Stomach (tissue), 9 donors: ENCODE results near the gene PTPRD. TPM values are rescaled to one million over a fixed set of nuclear protein-coding genes. Genes with fewer than 3 reads are reported as not detected.

Experiments
- DNase-seq, 2 donors: peaks; one replicate each; pipeline versions ENCODE4 v3.0.0 to v3.0.0-alpha.2; 2013 to 2019
- H3K27ac ChIP-seq, 5 donors: fragments of 200-600 bp in 4 of 5; sonication (generic) in 4 of 5; one replicate each; pipeline ENCODE4 v1.5.1; 2013 to 2019; ENCODE audit warnings: mild to moderate bottlenecking in 1 of 5, moderate library complexity in 1 of 5
- H3K27me3 ChIP-seq, 3 donors: fragments of 200-600 bp; sonication (generic); one replicate each; pipeline ENCODE4 v1.5.1; 2017 to 2019; ENCODE audit warnings: mixed run types in 1 of 3
- H3K36me3 ChIP-seq, 4 donors: fragments of 200-600 bp; sonication (generic); 1 replicate in 3 of 4; 2 replicates in 1 of 4; pipeline ENCODE4 v1.5.1; 2016 to 2019
- H3K4me1 ChIP-seq, 4 donors: fragments of 200-600 bp; sonication (generic); one replicate each; pipeline ENCODE4 v1.5.1; 2016 to 2019
- H3K4me3 ChIP-seq, 4 donors: fragments of 200-600 bp; sonication (generic) in 3 of 4; one replicate each; pipeline ENCODE4 v1.5.1; 2016 to 2019; ENCODE audit warnings: mild to moderate bottlenecking in 1 of 4
- H3K9me3 ChIP-seq, 4 donors: fragments of 200-600 bp; sonication (generic); one replicate each; pipeline ENCODE4 v1.5.1; 2016 to 2019
- EP300 ChIP-seq: sonication (generic); formaldehyde crosslinking; IDR thresholded peaks from one replicate; pipeline ENCODE4 v1.6.1; 2017; ENCODE audit warnings: antibody characterized with exemption
- POLR2A ChIP-seq, 4 donors: fragments of 450-650 bp; IDR thresholded peaks; one replicate each; pipeline ENCODE4 v1.6.1; 2016; ENCODE audit warnings: antibody characterized with exemption in 4 of 4, control low read depth in 2 of 4, mild to moderate bottlenecking in 1 of 4, moderate library complexity in 1 of 4
- POLR2AphosphoS5 ChIP-seq, 3 donors: sonication (generic); formaldehyde crosslinking; IDR thresholded peaks; one replicate each; pipeline ENCODE4 v1.6.1; 2016; ENCODE audit warnings: antibody characterized with exemption in 3 of 3
- WGBS, 5 donors: extraction: QIAGEN DNeasy Blood & Tissue Kit in 3 of 5; methylation state at CpG; one replicate each; pipeline versions ENCODE4 v1.1.5 to v1.1.7; 2013 to 2018; 5-methylcytosine and 5-hydroxymethylcytosine counted together
- intact Hi-C: fragments of 100-400 bp; cut with DNase I; formaldehyde crosslinking; loops from one replicate; pipeline ENCODE4 v1.15.1; 2023; ENCODE audit warnings: low total_unique reads
- polyA plus RNA-seq, 3 donors: library from polyadenylated mRNA; stranded (reverse); fragments of 200-250 nt; gene quantifications; one replicate each; pipeline ENCODE4 v1.2.3, GENCODE V29; 2013
- total RNA-seq, 5 donors: library from RNA; depleted of rRNA; stranded (reverse); fragments of >200 nt; gene quantifications; one replicate each; pipeline versions ENCODE4 v1.1.0 to v1.2.3, GENCODE V29; 2014 to 2016
- TF ChIP-seq, protein P1 (sequence below), 7 experiments: fragments of 450-650 bp in 4 of 7; fragments of 200-600 bp in 3 of 7; sonication (generic) in 3 of 7; IDR thresholded peaks; one replicate each; pipeline ENCODE4 v1.5.1; 2016 to 2019; ENCODE audit warnings: antibody characterized with exemption in 7 of 7, control low read depth in 2 of 7, mild to moderate bottlenecking in 1 of 7
- donor health status: healthy with polysubstance abuse.
- donor health status: Bipolar disorder and iron deficiency.
- donor health status: healthy.

Gene PTPRD
- total and polyA plus RNA-seq, 8 donors: 0.12 to 53.1 (median 1.2) TPM

DNA sequence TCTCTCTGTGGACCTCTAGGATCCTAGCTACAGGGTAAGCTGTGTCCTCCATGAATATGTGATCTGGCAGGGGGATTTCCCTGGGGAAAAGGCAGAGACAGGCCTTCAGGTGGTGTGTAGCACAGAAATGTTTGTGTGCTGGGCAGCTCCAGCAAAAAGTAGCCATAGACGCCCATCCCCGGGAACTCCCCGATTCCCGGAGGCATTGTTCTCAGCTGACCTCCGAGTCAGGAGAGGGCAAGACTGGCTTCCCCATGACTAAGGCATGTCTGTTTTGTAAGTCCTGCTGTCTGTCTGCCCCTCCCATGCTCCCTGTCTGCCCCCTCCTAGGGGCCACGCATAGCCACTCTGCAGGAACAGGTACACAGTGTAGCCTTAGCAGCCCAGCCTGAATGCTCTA, 834.5 kb downstream of the PTPRD start:
- no peak overlapping the region for H3K27ac ChIP-seq
- no peaks in the 10 kb centered on the region for H3K27me3 ChIP-seq
- H3K9me3 ChIP-seq: no peaks in the 10 kb centered on the region
- WGBS, 5 donors: 77 to 97% (median 89%) methylated on average over 5 to 6 of the region's 6 CpGs
- H3K4me3 ChIP-seq: no peak overlapping the region
- no peaks in the 10 kb centered on the region for H3K36me3 ChIP-seq
- no peaks in the 10 kb centered on the region for H3K4me1 ChIP-seq
- DNase-seq: no peak
- no peak for TF ChIP-seq POLR2A (IDR thresholded peaks at IDR 0.05)
- TF ChIP-seq EP300: no peak
- no peak for TF ChIP-seq POLR2AphosphoS5 (IDR thresholded peaks at IDR 0.05)
- TF ChIP-seq, protein P1, sequence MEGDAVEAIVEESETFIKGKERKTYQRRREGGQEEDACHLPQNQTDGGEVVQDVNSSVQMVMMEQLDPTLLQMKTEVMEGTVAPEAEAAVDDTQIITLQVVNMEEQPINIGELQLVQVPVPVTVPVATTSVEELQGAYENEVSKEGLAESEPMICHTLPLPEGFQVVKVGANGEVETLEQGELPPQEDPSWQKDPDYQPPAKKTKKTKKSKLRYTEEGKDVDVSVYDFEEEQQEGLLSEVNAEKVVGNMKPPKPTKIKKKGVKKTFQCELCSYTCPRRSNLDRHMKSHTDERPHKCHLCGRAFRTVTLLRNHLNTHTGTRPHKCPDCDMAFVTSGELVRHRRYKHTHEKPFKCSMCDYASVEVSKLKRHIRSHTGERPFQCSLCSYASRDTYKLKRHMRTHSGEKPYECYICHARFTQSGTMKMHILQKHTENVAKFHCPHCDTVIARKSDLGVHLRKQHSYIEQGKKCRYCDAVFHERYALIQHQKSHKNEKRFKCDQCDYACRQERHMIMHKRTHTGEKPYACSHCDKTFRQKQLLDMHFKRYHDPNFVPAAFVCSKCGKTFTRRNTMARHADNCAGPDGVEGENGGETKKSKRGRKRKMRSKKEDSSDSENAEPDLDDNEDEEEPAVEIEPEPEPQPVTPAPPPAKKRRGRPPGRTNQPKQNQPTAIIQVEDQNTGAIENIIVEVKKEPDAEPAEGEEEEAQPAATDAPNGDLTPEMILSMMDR (IDR thresholded peaks at IDR 0.05): no peak
- intact Hi-C loops: no loop called here

DNA sequence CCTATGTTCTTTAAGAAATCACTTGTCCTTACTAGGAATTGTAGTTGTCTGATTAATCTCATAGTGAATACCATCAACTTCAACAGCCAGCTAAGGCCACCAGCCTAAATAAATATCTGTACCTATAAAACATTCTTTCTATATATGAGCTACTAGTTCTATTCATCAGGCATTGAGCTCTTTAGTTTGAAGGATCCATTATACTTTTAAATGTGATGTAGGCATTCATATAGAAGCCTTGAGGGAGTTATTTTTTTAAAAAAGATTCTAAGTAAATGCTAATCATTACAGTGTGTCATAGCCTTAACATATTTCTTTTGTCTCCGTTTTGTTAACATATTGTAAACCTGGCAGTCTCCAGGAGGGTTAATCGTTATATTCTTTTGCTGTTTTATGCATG, 838.3 kb downstream of the PTPRD start:
- WGBS, 5 donors: 73 to 89% (median 81%) methylated on average over 2 of the region's 2 CpGs
- TF ChIP-seq, protein P1 (IDR thresholded peaks at IDR 0.05): no peak
- TF ChIP-seq POLR2AphosphoS5 (IDR thresholded peaks at IDR 0.05) (no peak), POLR2A (IDR thresholded peaks at IDR 0.05) (no peak), EP300 (no peak)
- no peaks in the 10 kb centered on the region for H3K9me3 ChIP-seq
- no peak overlapping the region for H3K4me3 ChIP-seq
- no peaks in the 10 kb centered on the region for H3K27me3 ChIP-seq
- H3K4me1 ChIP-seq: no peaks in the 10 kb centered on the region
- intact Hi-C loops: no loop called here
- no peak for DNase-seq
- H3K36me3 ChIP-seq: no peaks in the 10 kb centered on the region
- no peak overlapping the region for H3K27ac ChIP-seq

DNA sequence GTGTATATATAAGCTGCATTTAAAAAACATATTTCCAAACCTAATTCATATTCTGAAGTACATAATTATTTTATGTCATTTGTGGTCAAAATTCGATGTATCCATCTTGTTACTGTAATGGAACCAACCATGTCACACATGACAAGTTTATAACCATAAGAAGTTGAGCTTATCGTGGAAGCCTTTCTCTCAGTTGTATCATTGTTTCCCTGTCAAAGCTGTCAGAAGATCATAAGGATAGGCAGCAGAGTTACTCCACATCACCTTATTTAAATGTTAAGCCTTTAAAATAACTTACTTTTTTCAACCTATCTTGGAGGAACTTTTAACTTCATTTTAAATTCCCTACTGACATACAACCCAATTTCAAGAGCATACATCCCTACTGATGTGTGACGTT, 841.5 kb downstream of the PTPRD start:
- intact Hi-C loops: no loop called here
- no peak for DNase-seq
- 73 to 86% (median 82%) methylated on average over 3 of the region's 3 CpGs for WGBS, 5 donors
- Histone ChIP-seq H3K36me3 (no peaks in the 10 kb centered on the region), H3K4me3 (no peak overlapping the region), H3K9me3 (no peaks in the 10 kb centered on the region), H3K27ac (no peak overlapping the region), H3K4me1 (no peaks in the 10 kb centered on the region), H3K27me3 (no peaks in the 10 kb centered on the region)
- no peak for TF ChIP-seq POLR2AphosphoS5 (IDR thresholded peaks at IDR 0.05)
- TF ChIP-seq EP300: no peak
- TF ChIP-seq, protein P1 (IDR thresholded peaks at IDR 0.05): no peak
- TF ChIP-seq POLR2A (IDR thresholded peaks at IDR 0.05): no peak

DNA sequence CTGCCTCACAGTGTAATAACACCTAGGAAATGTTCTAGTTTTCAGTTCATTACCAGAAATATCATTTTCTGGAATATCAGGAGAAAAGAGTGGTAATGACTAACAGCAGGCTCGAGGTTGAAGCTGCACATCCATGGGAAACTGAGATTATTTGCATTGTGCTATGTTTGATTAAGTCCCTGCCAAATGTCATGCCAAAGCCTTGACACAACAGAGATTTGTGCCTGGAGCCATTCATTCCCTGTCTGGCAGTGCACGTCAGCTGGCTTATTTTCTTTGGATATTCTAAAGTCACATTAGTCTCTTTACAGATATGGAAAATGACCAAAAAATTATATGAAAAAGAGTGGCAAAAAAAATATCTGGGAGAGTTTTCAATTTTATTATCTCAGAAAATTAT, 848.0 kb downstream of the PTPRD start:
- DNase-seq: no peak
- TF ChIP-seq POLR2A (IDR thresholded peaks at IDR 0.05): no peak
- TF ChIP-seq EP300: no peak
- TF ChIP-seq, protein P1 (IDR thresholded peaks at IDR 0.05): no peak
- TF ChIP-seq POLR2AphosphoS5 (IDR thresholded peaks at IDR 0.05): no peak
- H3K27ac ChIP-seq: no peak overlapping the region
- intact Hi-C loops: no loop called here
- H3K4me1 ChIP-seq: no peaks in the 10 kb centered on the region
- no peaks in the 10 kb centered on the region for H3K27me3 ChIP-seq
- WGBS, 5 donors: 18 to 31% (median 27%) methylated on average over 2 of the region's 2 CpGs
- H3K9me3 ChIP-seq: peaks cover 0 to 5% (median 0%) of the 10 kb centered on the region in 4 donors
- H3K4me3 ChIP-seq: no peak overlapping the region
- H3K36me3 ChIP-seq: no peaks in the 10 kb centered on the region
